ENCODE measurements around the gene MVP.

GRCh38 chr16:29896841-29897240, 76.6 kb downstream of the MVP start:
- TF ChIP-seq CTCF (IDR thresholded peaks at IDR 0.05 in 4 of 5, conservative IDR thresholded peaks at IDR 0.05 in 1 of 5) (no peak), POLR2A (IDR thresholded peaks at IDR 0.05) (no peak)
